Motor neuron (in vitro differentiated cells): ENCODE measurements around the gene WBP2NL. TPM values are rescaled to one million over a fixed set of nuclear protein-coding genes. Genes with fewer than 3 reads are reported as not detected.

ENCODE experiments used
- total RNA-seq, 8 experiments: library from RNA; unstranded; fragments of 300-600 nt; gene quantifications; 2 replicates each; pipeline versions ENCODE4 v1.2.3 to v1.2.4, GENCODE V29; 2022

Gene WBP2NL
- total RNA-seq, 8 experiments from 2014 or later = 0.05 to 1.0 (median 0.42) TPM; not detected in 1

Other genes with a start within 250 kb of the WBP2NL start
- 10 to 100 TPM in 4 of 8 experiments, 1 to 10 TPM in 4; 7.0 to 19.0 (median 10.2) TPM for gene CCDC134, start 198.1 kb upstream of the WBP2NL start, total RNA-seq
- gene SREBF2, start 165.7 kb upstream of the WBP2NL start, total RNA-seq = 100 to 1,000 TPM in 6 of 8 experiments, 10 to 100 TPM in 2; 40.9 to 173 (median 120) TPM
- gene SHISA8, start 83.7 kb upstream of the WBP2NL start, total RNA-seq = under 1 TPM in 3 of 8 experiments, not detected in 5; 0.11 to 0.27 (median 0.13) TPM
- gene TNFRSF13C, start 72.0 kb upstream of the WBP2NL start, total RNA-seq = 1 to 10 TPM in 1 of 8 experiments, under 1 TPM in 6, not detected in 1; 0.22 to 1.1 (median 0.63) TPM
- gene CENPM, start 51.6 kb upstream of the WBP2NL start, total RNA-seq = 10 to 100 TPM in 3 of 8 experiments, 1 to 10 TPM in 5; 1.4 to 28.1 (median 4.4) TPM
- gene SEPTIN3, start 29.3 kb upstream of the WBP2NL start, total RNA-seq = 100 to 1,000 TPM in 4 of 8 experiments, 10 to 100 TPM in 1, 1 to 10 TPM in 2, under 1 TPM in 1; 0.92 to 119 (median 93.3) TPM
- gene NAGA, start 72.0 kb downstream of the WBP2NL start, total RNA-seq = 10 to 100 TPM in 5 of 8 experiments, 1 to 10 TPM in 3; 6.6 to 23.5 (median 11.4) TPM
- gene PHETA2, start 75.5 kb downstream of the WBP2NL start, total RNA-seq = 10 to 100 TPM in 3 of 8 experiments, 1 to 10 TPM in 1, under 1 TPM in 4; 0.36 to 18.5 (median 1.1) TPM
- gene SMDT1, start 80.9 kb downstream of the WBP2NL start, total RNA-seq = 10 to 100 TPM in 7 of 8 experiments, 1 to 10 TPM in 1; 6.9 to 28.5 (median 20.8) TPM
- gene NDUFA6, start 92.0 kb downstream of the WBP2NL start, total RNA-seq = 100 to 1,000 TPM in 5 of 8 experiments, 10 to 100 TPM in 3; 86.9 to 151 (median 105) TPM
- gene CYP2D6, start 132.0 kb downstream of the WBP2NL start, total RNA-seq = 1 to 10 TPM in 7 of 8 experiments, under 1 TPM in 1; 0.66 to 4.0 (median 1.8) TPM